HG03558 (cell line): ENCODE data around the gene NME1.
"Not testable (repeated sequence)": the region's sequence is repeated elsewhere in the genome, so short reads cannot be mapped to it uniquely, and the experiment has no call there.

Experiments used
- ATAC-seq: cut with Tn5 transposase; IDR thresholded peaks from one replicate; pipeline ENCODE4 v1.9.1; 2021; ENCODE audit warnings: moderate number of reproducible peaks; ENCODE audit not compliant: unreplicated experiment; ENCODE audit errors: extremely low read depth

NME1 gene

GRCh38 chr17:51144266-51145022 lies 8.9 kb upstream of the NME1 start:
- no peak for ATAC-seq

GRCh38 chr17:51147650-51148049 lies 5.7 kb upstream of the NME1 start:
- no peak for ATAC-seq

- ATAC-seq = no peak
Measured at GRCh38 chr17:51149163-51149562, 4.2 kb upstream of the NME1 start.

- ATAC-seq = no peak
Measured at GRCh38 chr17:51150932-51151331, 2.4 kb upstream of the NME1 start.

GRCh38 chr17:51152766-51153209 lies 571 bp upstream of the NME1 start:
- ATAC-seq = peak; percentile 3

- no peak for ATAC-seq
Measured at GRCh38 chr17:51154176-51154575, 817 bp downstream of the NME1 start.

GRCh38 chr17:51155416-51155815 lies 2.1 kb downstream of the NME1 start:
- ATAC-seq = no peak

- no peak for ATAC-seq
Measured at GRCh38 chr17:51159604-51160003, 6.2 kb downstream of the NME1 start.

- no peak for ATAC-seq
Measured at GRCh38 chr17:51161541-51161940, 8.2 kb downstream of the NME1 start.

- no peak for ATAC-seq
Measured at GRCh38 chr17:51164911-51165679, 11.7 kb downstream of the NME1 start.

GRCh38 chr17:51165680-51166197 lies 12.4 kb downstream of the NME1 start:
- no peak for ATAC-seq

- ATAC-seq = peak; percentile 60
Measured at GRCh38 chr17:51166198-51166986, 13.0 kb downstream of the NME1 start, which contains the start of gene NME2. NME2 (plus strand) TSS chr17:51166411; CDS start chr17:51166831, 420 bp downstream.

GRCh38 chr17:51166987-51167931 lies 13.9 kb downstream of the NME1 start:
- ATAC-seq = peak; percentile 26

- no peak for ATAC-seq
Measured at GRCh38 chr17:51169340-51169739, 16.0 kb downstream of the NME1 start.

- no peak for ATAC-seq
Measured at GRCh38 chr17:51170736-51171135, 17.4 kb downstream of the NME1 start.

GRCh38 chr17:51172030-51172429 lies 18.7 kb downstream of the NME1 start:
- not testable (repeated sequence) for ATAC-seq

GRCh38 chr17:51180486-51180885 lies 27.1 kb downstream of the NME1 start:
- ATAC-seq = no peak

- no peak for ATAC-seq
Measured at GRCh38 chr17:51184124-51184523, 30.8 kb downstream of the NME1 start.

GRCh38 chr17:51185763-51186332 lies 32.5 kb downstream of the NME1 start:
- no peak for ATAC-seq
